ENCODE results near the gene AMZ1.
"Not testable (repeated sequence)": the region's sequence is repeated elsewhere in the genome, so short reads cannot be mapped to it uniquely, and the experiment has no call there.

AMZ1 gene

GRCh38 chr7:2738766-2739549 is 51.0 kb downstream of the AMZ1 start:
- H3K4me3 ChIP-seq (ENCODE audit: low read depth, low read length) = no peak overlapping the region
- TF ChIP-seq CTCF (IDR thresholded peaks at IDR 0.05; ENCODE audit: borderline replicate concordance, insufficient read depth, low read depth, low read length) = no peak

- not testable (repeated sequence) for H3K4me3 ChIP-seq (ENCODE audit: low read depth, low read length)
These were observed 55.7 kb downstream of the AMZ1 start for GRCh38 chr7:2743523-2744185.

GRCh38 chr7:2748684-2749083 is 60.7 kb downstream of the AMZ1 start:
- H3K4me3 ChIP-seq (ENCODE audit: low read depth, low read length) = not testable (repeated sequence)

GRCh38 chr7:2750004-2750407 is 62.0 kb downstream of the AMZ1 start:
- no peak for TF ChIP-seq CTCF (IDR thresholded peaks at IDR 0.05; ENCODE audit: borderline replicate concordance, insufficient read depth, low read depth, low read length)
- H3K4me3 ChIP-seq (ENCODE audit: low read depth, low read length) = no peak overlapping the region

- TF ChIP-seq CTCF (IDR thresholded peaks at IDR 0.05; ENCODE audit: borderline replicate concordance, insufficient read depth, low read depth, low read length) = no peak
- no peak overlapping the region for H3K4me3 ChIP-seq (ENCODE audit: low read depth, low read length)
These were observed 63.1 kb downstream of the AMZ1 start for GRCh38 chr7:2751086-2751485.

GRCh38 chr7:2753148-2753547 is 65.1 kb downstream of the AMZ1 start:
- H3K4me3 ChIP-seq (ENCODE audit: low read depth, low read length) = no peak overlapping the region
- no peak for TF ChIP-seq CTCF (IDR thresholded peaks at IDR 0.05; ENCODE audit: borderline replicate concordance, insufficient read depth, low read depth, low read length)

GRCh38 chr7:2754086-2754485 is 66.1 kb downstream of the AMZ1 start:
- TF ChIP-seq CTCF (IDR thresholded peaks at IDR 0.05; ENCODE audit: borderline replicate concordance, insufficient read depth, low read depth, low read length) = no peak
- no peak overlapping the region for H3K4me3 ChIP-seq (ENCODE audit: low read depth, low read length)

- H3K4me3 ChIP-seq (ENCODE audit: low read depth, low read length) = no peak overlapping the region
- TF ChIP-seq CTCF (IDR thresholded peaks at IDR 0.05; ENCODE audit: borderline replicate concordance, insufficient read depth, low read depth, low read length) = no peak
These were observed 66.9 kb downstream of the AMZ1 start for GRCh38 chr7:2754912-2755311.

Data from GM12875 (cell line).